Measurements from ENCODE around the gene SYNGAP1.
"Not testable (repeated sequence)": the region's sequence is repeated elsewhere in the genome, so short reads cannot be mapped to it uniquely, and the experiment has no call there.

The SYNGAP1 gene

DNA sequence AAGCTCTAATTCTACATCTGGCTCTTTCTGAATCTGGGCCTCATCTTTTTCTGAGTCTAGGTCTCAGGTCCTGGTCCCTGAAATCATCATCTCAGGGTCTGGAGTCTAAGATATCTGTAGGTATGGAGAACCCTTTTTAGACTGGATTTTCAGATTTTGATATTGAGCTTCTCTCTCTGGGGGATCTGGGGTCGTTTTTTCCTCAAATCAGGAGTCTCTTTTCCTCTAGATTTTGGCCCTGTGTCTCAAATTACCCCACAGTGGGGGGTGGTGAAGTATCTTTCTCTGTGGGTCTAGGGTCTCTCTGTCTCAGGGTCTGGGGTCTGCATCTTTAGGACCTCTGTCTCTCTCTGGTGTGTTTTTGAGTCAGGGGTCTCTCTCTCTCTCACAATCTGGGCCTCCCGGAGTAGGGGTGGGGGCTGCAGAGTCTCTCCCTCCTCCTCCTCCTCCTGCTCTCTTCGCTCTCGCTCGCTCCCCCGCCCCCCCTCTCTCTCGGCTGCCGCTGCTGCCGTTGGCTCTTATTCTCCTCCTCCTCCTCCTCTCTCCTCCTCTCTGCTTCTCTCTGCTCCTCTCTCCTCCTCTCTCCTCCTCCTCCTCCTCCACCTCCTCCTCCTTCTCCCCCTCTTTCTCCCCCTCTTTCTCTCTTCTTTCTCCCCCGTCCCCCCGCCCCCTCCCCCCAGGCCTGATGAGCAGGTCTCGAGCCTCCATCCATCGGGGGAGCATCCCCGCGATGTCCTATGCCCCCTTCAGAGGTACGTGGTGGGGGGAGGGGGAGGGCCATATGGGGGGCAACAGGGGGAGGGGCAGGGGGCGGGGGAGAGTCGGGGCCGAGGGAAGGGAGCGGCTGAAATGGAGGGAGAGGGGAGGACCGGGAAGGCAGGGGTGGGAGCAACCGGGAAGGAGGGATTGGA lies at the start of gene SYNGAP1:
Gene SYNGAP1 (plus strand): TSS at position 486 of the 911 bp plus-strand sequence. CDS start 200 bp downstream, at position 686.
- DNase-seq (ENCODE audit: low read depth) = no peak

DNA sequence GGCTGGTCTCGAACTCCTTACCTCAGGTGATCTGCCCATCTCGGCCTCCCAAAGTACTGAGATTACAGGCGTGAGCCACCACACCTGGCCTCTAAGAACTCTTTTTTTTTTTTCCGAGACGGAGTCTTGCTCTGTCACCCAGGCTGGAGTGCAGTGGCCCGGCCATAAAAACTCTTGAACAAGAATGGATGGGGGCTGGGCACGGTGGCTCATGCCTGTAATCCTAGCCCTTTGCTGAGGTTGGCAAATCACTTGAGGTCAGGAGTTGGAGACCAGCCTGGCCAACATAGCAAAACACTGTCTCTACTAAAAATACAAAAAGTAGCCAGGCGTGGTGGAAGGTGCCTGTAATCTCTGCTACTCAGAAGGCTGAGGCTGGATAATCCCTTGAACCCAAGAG lies 48.0 kb upstream of the SYNGAP1 start:
- not testable (repeated sequence) for DNase-seq (ENCODE audit: low read depth)

DNA sequence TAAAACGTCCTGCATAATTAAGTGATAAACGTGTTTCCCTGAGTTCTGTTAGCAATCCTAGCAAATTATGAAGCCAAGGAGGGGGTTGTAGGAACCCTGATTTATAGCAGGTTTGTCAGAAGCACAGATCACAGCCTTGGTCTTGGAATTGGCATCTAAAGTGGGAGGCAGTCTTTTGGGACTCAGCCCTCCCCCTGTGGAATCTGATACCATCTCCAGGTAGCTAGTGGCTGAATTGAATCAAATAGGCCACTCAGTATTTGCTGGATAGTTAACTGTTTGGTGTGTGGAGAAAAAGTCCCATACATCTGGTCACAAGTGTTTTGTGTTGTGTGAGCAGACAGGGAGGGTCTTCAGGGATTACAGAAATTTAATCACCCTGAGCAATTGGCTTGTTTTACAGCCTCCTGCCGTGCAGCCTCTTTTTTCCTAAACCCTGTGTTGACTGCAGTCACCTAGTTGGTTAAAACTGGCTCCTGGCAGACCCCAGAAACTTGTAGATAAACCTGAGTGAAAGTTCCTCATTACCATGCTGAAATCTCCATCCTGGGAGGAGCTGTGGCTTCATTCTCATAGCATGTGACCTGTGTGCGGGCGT lies 47.2 kb upstream of the SYNGAP1 start:
- no peak for DNase-seq (ENCODE audit: low read depth)

DNA sequence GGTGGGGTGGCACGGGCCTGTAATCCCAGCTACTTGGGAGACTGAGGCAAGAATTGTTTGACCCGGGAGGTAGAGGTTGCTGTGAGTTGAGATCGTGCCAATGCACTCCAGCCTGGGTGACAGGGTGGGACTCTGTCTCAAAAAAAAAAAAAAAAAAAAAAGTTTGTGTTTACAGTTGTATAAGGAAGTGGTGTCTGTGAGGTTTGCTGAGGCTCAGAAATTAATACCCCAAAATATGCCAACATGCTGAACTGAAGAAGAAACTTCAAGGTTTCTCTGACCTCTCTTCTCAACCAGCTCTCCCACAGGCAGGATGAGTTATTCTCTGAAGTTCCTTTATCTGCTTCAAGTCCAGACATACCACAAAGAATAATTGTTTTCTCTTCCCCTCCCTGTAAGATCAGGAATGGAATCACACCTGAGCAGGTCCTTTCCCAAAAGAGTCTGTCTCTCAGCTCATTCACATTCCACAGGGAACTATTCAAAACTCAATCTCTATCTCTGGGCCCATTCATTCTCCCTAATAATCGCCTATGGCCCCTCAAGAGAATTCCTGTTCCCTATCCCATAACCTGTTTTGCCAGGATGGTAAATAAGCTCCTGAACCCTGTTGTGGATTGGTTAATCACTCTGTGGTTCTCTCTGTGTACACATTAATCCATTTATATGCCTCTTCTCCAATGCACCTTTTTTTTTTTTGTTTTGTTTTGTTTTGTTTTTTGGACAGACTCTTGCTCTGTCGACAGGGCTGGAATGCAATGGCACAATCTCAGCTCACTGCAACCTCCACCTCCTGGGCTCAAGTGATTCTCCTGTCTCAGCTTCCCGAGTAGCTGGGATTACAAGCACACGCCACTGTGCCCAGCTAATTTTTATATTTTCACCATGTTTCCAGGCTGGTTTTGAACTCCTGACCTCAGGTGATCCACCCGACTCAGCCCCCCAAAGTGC lies 45.6 kb upstream of the SYNGAP1 start:
- DNase-seq (ENCODE audit: low read depth) = no peak

DNA sequence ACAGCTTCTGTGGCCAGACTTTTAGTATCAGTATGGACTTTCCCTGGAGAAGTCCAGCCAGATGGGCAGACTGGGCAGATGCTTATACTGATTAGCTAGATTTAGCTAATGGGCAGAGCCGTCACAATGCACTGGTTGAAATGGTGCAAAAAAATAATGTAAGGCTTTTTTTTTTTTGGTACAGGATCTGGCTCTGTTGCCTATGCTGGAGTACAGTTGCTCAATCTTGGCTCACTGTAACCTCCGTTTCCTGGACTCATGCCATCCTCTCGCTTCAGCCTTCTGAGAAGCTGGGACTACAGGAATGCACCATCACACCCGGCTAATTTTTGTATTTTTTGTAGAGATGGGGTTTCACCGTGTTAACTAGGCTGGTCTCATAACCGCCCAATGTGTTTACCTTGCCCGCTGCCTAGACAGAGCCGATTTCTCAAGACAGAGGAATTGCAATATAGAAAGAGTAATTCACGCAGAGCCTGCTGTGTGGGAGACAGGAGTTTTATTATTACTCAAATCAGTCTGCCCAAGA lies 44.7 kb upstream of the SYNGAP1 start:
- DNase-seq (ENCODE audit: low read depth) = peak; percentile 74

DNA sequence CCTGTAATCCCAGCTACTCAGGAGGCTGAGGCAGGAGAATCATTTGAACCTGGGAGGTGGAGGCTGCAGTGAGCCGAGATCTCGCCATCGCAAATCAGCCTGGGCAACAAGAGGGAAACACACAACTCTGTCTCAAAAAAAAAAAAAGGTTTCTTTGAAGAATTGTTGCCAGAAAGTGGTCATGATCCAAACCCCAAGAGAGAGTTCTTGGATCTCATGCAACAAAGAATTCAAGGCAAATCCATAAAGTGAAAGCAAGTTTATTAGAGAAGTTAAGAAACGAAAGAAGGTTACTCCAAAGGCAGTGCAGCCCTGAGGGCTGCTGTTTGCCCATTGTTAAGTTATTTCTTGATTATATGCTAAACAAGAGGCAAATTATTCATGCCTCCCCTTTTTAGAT lies 42.7 kb upstream of the SYNGAP1 start:
- DNase-seq (ENCODE audit: low read depth) = no peak

DNA sequence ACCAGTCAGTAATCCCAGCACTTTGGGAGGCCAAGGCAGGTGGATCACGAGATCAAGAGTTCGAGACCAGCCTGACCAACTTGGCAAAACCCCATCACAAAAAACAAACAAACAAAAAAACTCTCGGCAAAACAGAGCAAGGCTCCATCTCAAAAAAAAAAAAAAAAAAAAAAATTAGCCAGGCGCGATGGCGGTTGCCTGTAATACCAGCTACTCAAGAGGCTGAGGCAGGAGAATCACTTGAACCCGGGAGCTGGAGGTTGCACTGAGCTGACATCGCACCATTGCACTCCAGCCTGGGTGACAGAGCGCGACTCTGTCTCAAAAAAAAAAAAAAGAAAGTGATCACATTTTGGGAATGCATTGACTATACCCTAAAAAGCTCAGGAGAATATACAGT lies 40.7 kb upstream of the SYNGAP1 start:
- not testable (repeated sequence) for DNase-seq (ENCODE audit: low read depth)

DNA sequence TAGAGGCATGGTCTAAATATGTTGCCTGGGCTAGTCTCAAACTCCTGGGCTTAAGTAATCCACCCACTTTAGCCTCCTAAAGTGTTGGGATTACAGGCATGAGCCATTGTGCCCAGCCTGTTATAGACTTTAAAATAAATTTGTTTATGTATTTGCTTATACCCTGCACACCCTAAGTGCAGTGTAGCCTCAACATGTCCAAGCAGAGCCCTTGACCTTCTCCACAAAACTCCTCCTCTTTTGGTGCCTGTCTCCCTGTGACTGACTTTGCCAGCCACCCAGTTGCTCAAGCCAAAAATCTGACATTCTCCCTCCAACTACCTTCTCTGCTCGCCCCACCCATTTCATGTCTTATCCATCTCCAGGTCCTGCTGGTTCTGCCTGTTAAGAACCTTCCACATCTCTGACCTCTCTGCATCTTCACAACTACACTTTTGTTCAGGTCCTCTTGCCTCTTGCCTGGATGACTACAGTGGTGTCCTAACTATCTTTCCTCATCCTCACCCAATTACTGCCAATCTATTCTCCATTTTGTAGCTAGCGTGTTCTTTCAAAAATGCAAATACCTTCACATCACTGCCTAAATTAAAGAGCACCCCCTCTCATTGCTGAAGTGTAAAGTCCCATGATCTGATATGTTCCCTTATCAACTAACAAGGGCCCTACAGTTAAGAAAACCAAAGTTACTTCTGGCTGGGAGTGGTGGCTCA lies 39.4 kb upstream of the SYNGAP1 start:
- no peak for DNase-seq (ENCODE audit: low read depth)

DNA sequence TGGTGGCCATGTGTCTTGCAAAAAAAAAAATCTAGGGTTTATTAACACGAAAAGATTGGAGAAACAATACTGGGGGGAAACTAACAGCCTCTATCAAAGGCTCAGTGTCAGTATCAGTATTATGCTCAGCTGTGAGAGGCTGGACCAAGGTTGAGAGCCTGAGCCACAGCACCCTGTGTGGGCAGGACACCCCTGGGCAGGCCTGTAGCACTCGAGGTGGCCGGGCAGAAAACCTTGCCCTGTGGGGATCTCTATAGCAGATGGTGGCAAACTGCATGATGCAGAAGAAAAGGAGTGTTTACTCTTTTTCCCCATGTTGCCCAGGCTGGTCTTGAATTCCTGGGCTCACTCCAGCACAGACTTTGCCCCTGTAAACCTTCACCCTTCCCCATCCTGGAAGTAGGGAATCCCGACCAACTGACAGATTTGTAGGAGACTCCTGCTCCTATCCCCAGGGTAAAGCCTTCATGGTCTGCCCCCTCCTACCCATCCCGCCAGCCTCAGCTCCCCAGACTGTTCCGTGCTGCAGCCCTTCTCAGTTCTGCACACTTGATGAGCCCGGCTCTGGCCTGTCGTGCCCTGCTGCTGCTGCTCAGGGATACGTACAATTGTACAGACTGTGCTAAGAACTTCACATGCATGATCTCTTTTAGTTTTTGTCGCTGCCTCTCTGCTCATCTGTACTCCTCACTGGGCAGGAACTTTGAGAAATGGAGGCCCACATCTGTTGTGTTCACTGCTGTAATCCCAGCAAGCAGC lies 36.3 kb upstream of the SYNGAP1 start:
- no peak for DNase-seq (ENCODE audit: low read depth)

DNA sequence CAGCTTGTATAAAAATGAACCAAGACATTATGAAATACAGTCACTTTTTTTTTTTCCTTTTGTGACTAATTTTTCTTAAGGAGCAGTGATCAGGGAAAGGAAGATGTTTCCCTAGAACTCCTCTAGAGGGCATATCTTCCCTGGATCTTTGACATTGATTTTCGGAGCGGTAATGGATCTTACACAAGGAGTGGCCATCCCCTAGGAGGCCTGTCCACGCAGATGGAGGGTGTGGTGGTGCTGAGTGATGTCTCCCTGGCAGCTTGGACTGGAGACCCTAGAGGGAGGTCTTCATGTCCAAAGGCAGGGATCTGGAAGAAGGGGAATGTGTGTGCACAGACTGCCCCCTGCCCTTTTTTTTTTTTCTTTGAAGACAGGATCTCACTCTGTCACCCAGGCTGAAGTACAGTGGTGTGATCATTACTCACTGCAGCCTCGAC lies 35.3 kb upstream of the SYNGAP1 start:
- peak; percentile 56 for DNase-seq (ENCODE audit: low read depth)

DNA sequence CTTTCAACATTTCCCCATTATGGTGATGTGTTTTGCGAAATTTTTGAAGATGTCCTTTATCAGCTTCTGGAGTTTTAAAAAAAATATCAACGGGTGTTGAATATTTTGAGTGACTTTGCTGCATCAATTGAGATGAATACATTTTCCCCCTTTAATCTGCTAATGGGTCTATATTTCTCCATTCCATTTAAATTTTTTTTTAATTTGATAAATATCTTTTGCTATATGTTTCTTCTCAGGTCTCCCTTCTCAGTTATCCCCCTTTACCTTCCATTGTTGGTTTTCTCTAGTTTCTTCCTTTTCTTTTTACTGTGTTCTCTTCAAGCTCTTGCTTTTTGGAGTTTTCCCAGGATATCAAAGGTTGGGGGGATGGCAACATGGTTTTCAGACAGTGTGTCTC lies 29.7 kb upstream of the SYNGAP1 start:
- no peak for DNase-seq (ENCODE audit: low read depth)

DNA sequence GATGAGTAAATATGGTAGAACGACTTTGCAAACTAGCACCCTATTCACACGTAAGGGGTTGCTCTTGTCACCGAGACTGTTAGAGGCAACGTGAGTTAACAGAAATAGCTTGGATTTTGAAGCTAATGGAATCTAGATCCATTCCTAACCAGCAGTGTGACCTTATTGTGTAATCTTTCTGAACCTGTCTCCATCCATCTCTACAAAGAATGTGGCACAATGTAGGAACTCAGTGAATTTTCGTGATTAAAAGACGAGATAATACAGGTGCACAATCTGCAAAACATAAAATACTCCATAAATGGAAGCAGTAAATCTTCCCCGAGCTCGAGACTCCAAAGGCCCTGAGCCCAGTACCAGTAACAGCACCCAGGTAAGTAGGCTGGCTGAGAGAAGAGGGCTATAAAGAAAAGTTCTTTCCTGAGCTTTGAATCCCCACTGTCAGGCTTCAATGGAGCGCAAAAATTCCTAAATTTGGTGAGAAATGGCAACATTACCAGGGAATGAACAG lies 29.0 kb upstream of the SYNGAP1 start:
- no peak for DNase-seq (ENCODE audit: low read depth)

DNA sequence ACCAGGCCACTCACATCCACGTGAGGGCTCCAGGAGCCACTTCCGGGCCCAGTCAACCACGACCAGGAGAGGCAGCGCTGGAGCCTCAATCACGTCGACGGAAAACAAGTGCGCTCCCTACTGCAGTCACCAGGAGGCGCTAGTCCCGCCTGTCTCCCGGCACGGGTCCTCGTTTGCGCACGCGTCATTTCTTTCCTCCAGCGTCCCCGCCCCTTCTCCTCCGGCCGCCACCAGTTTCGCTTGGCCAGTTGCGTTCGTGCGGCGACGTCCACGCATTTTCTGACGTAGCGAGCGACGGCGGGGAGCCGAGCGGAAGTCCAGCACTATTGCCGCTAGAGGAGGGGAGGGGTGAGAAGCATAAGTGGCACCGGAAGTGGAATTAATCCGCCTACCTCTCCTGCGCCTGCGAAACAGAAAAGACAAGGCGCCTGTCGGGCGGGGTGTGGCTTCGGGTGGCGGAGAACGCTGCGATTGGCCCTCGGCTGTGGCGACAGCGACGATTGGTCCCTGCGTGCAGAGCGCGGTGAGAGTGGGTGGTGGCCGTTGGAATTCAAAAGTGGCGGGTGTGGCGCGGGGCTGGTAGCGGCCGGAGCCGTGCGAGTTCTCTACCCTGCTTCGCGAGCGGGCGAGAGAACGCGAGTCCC lies 28.5 kb upstream of the SYNGAP1 start, which contains the start of gene KIFC1:
Gene KIFC1 (plus strand): TSS at position 546 of the 644 bp plus-strand sequence. CDS start 163 bp downstream, outside the sequence.
- peak; percentile 99 for DNase-seq (ENCODE audit: low read depth)

DNA sequence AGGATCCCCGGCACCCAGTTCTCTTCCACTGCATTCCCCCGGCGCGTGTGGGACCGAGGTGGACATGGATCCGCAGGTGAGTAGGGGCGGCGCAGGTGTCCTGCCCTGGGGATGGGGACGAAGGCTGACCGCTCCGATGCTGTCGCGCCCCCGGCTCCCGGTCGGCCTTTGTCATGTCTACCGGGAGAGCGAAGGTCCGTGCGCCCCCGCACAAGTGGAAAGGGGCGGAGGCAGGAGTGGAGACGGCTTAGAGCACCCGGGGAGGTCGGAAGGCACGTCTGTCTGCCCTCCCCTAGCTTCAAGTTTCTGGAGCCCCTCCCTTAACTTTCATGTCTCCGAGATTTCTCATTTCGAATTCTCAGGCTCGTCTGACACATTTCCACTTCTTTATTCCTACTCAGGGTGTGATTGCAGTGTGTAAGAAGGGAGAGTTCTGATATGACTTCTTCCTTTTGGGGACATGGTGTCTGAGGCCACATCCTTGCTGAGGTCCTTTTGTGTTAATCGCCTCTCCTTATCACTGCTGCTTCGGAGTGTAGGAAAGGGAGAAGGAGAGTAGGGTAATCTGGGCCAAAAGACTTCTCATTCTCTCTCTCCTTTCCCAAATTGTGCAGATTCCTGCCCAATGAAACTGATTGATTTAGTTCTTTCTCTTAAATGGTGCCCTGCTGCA lies 27.8 kb upstream of the SYNGAP1 start:
- no peak for DNase-seq (ENCODE audit: low read depth)

DNA sequence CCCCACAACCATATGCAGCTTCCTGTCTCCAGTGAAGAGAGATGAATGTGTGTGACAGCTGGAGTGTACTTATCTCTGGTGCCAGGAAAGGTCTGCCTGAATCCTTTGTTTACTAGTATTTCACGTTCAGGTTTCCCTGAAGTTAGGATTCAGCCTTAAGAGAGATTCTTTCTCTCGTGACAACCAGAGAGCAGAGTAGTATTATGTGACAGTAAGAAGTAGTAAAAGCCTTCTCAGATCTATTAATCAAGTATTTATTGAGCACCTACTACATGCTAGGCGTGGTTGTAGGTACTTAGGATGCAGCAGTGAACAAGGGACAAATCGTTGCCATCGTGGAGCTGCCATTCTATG lies 27.3 kb upstream of the SYNGAP1 start:
- DNase-seq (ENCODE audit: low read depth) = no peak

DNA sequence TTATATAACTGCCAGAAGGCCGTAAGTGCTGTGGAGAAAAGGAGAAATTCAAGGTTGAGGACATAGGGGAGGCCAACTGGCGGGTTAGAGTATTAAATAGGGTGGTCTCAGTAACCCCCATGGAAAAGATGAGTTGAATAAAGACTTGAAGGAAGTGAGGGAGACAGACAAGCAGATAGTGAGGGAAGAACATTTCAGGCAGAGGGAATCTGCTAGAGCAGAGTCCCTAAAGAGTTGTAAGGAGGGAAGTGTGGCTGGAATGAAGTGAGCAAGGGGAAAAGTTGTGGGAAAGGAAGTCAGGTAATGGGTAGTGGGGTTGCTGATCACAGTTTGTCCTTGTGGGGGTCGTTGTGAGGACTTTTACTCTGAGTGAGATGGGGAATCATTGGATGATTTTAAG lies 26.9 kb upstream of the SYNGAP1 start:
- no peak for DNase-seq (ENCODE audit: low read depth)

DNA sequence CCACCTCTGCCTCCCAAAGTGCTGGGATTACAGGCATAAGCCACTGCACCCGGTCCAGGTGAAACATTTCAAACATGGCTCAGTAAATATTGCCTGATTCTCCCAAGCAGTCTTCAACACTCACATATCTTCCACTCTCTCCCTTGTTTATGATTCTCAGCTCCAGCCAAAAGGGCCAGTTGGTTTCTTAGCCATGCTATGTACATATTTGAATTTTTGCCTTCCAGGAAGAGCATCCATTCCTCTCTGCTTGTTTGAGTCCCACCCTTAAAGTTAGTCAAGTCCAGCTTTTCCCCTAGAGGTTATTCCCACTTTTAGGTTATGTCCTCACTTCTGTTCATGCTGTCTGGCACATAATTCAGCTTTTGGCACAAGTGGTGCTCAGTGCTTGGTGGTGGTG lies 22.3 kb upstream of the SYNGAP1 start:
- no peak for DNase-seq (ENCODE audit: low read depth)

DNA sequence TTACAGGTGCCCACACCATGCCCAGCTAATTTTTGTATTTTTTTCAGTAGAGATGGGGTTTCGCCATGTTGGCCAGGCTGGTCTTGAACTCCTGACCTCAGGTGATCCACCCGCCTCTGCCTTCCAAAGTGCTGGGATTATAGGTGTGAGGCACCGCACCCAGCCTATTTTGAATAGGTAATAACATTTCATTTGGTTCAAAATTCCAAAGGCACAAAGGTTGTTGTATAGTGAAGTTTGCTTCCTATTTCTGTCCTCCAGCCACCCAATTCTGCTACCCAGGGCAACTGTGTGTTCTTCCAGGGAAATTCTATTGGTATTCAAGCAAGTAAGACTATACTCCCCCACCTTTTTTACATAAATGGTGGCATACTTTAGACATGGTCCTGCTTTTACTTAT lies 21.3 kb upstream of the SYNGAP1 start:
- DNase-seq (ENCODE audit: low read depth) = not testable (repeated sequence)

DNA sequence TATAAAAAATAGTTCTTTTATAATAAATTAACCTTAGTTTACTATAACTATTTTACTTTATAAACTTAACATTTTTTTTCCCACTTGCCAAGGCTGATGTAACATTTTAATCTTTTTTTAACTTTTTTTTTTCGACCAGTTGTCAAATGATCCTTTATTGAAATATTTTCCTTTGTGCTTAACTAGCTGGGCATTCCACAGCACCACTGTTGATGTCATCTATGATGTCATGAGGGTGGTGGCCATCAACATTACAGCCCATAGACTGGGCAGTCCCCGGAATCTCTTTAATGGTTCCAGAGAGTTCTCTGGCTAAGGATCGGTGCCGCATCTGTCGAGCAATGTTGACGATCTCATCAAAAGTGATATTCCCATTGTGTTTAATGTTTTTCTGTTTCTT lies 20.0 kb upstream of the SYNGAP1 start:
- DNase-seq (ENCODE audit: low read depth) = not testable (repeated sequence)

Measured in GM04504 (cell line).